Adrenal gland (tissue), 5 donors: ENCODE data around the gene GPR137C.

Source experiments
- POLR2A ChIP-seq, 2 donors: fragments of 450-650 bp; IDR thresholded peaks; one replicate each; pipeline ENCODE4 v1.6.1; 2017; ENCODE audit warnings: antibody characterized with exemption in 2 of 2, mild to moderate bottlenecking in 2 of 2, moderate library complexity in 1 of 2
- TF ChIP-seq, protein P1 (sequence below), 6 experiments: fragments of 450-650 bp in 4 of 6; fragments of 200-600 bp in 2 of 6; sonication (generic) in 1 of 6; IDR thresholded peaks; 1 replicate in 5 of 6; 2 replicates in 1 of 6; pipeline versions ENCODE4 v1.5.1 to v1.8.0; 2016 to 2021; ENCODE audit warnings: antibody characterized with exemption in 6 of 6, mild to moderate bottlenecking in 2 of 6, moderate library complexity in 1 of 6
- donor health status: DM: no; HTN: no; CAD: no.

DNA sequence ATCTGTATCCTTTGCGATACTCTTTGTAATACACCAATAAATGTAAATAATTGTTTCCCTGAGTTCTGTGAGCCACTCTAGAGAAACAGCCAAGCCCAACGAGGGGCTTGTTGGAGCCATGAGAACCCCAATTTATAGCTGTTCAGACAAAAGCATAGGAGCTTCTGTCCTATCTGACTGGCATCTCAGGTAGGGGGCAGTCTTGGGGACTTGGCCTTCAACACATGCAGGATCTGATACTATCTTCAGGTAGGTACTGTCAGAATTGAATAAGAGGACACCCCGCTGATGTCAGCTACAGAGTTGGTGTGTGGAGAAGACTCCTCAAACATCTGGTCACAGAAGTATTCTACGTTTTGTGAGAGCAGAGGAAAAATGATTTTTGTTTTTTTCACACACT lies 25.6 kb upstream of the GPR137C start:
- TF ChIP-seq, protein P1, sequence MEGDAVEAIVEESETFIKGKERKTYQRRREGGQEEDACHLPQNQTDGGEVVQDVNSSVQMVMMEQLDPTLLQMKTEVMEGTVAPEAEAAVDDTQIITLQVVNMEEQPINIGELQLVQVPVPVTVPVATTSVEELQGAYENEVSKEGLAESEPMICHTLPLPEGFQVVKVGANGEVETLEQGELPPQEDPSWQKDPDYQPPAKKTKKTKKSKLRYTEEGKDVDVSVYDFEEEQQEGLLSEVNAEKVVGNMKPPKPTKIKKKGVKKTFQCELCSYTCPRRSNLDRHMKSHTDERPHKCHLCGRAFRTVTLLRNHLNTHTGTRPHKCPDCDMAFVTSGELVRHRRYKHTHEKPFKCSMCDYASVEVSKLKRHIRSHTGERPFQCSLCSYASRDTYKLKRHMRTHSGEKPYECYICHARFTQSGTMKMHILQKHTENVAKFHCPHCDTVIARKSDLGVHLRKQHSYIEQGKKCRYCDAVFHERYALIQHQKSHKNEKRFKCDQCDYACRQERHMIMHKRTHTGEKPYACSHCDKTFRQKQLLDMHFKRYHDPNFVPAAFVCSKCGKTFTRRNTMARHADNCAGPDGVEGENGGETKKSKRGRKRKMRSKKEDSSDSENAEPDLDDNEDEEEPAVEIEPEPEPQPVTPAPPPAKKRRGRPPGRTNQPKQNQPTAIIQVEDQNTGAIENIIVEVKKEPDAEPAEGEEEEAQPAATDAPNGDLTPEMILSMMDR (IDR thresholded peaks at IDR 0.05), result no peak
- TF ChIP-seq POLR2A (IDR thresholded peaks at IDR 0.05), result no peak
